NCI-H510A treated with DMSO at 0.1 percent for 48 hours (cell line): Measurements from ENCODE around the gene SORCS2.

ENCODE experiments used
- DNase-seq: peaks from one replicate; lab custom pipeline; 2025; lab: John Stamatoyannopoulos, UW

The SORCS2 gene

DNA sequence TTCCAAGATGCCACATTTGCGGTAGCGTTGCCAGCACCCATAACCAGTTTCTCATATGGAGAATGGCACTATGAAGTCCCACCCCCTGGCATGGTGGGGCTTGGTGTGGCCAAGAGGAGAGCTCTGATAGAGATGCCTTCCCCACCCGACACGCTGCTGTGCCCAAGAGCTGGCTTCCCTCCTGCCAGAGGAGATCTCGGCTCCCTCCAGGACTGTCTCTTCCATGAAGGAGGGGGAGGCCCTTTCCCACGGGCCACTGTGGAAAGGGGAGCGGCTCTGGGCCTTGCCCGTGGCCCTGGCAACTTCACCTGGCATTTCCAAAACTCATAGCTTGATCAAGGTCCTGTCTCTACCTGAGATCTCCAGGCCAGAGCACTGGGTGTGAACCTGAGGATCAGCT is 459.7 kb downstream of the SORCS2 start:
- no peak for DNase-seq

- no peak for DNase-seq
These were observed 460.1 kb downstream of the SORCS2 start for GRCh38 chr4:7652451-7652881.

GRCh38 chr4:7652906-7653305 is 460.6 kb downstream of the SORCS2 start:
- no peak for DNase-seq

DNA sequence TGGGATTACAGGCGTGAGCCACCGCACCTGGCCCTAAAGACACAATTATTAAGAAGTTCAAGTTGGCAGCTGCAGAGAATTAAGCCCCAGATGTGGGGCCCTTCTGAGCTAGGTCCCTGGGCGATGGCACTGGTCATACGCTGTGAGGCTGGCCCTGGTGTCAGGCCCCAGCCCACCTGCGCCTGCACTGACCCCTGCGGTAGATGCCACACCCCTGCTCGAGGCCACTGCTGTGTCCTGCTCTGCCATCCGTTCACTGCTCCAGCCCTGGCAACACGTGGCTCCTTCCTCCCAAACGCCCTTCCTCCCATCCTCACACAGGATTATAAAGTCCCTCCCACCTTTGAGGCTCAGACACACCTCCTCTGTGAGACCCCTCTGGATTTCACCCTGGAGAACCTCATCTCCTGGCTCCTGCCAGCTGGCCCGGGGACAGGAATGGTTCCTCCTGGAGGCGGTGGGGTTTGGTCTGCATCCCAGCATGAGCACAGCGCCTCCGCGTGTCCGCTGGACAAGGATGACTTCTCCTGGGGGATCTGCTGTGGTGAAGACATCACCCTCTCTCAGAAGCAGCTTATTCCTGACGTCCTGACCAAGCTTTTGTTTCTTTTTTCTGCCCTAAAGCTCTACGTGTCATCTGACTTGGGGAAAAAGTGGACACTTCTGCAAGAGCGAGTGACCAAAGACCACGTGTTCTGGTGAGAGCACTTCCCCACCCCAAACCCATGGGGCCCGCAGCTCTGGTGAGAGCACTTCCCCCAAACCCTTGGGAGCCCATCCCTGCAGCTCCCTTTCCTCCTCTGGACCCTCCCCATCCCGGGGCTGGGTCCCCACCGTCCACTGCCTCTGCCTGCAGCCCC is 461.4 kb downstream of the SORCS2 start:
- DNase-seq, result no peak

GRCh38 chr4:7654550-7655445 is 462.5 kb downstream of the SORCS2 start:
- no peak for DNase-seq

- no peak for DNase-seq
These were observed 463.3 kb downstream of the SORCS2 start for GRCh38 chr4:7655511-7656243.

DNA sequence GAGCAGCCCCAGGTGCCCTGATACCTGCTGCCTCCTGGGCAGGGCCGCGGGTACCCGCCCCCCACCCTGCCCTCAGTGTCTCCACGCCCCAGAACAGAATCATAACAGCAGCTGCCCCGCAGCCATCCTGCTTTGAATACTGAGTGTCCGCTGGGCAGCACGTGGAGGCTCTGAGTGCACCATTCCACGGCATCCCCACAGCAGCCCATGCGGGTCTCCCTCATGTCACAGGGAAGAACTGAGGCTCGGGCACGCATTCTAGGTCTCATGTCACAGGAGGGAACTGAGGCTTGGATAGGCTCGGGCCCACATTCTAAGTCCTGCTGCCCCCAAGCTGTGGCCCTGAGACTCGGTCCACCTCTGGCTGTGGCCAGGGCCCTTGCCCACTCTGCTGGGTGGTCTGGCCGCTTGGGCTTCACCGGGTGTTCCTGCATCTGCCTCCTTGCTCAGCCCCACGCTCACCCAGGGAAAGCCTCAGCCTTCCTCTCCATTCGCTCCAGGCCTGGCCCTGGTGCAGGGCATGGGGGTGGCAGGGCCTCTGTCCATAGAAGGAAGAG is 464.0 kb downstream of the SORCS2 start:
- no peak for DNase-seq

DNA sequence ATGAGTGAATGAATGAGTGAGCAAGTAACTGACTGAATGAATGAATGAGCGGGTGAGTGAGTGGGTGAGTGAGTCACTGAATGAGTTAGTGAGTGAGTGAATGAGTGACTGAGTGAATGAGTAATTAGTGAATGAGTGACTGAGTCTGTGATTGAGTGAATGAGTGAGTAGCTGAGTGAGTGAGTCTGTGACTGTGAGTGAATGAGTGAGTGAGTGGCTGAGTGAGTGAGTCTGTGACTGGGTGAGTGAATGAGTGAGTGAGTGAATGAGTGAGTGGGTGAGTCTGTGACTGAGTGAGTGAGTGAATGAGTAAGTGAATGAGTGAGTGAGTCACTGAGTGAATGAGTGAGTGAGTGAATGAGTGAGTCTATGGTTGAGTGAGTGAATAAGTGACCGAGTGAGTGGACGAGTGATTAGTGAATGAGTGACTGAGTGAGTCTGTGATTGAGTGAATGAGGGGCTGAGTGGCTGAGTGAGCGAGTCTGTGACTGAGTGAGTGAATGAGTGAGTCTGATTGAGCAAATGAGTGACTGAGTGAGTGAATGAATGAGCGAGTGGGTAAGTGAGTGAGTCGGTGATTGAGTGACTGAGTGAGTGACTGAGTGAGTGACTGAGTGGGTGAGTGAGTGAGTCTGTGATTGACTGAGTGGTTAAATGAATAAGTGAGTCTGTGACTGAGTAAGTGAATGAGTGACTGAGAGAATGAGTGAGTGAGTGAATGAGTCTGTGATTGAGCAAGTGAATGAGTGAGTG is 465.4 kb downstream of the SORCS2 start:
- DNase-seq, result no peak

- no peak for DNase-seq
These were observed 466.2 kb downstream of the SORCS2 start for GRCh38 chr4:7658341-7659204.

DNA sequence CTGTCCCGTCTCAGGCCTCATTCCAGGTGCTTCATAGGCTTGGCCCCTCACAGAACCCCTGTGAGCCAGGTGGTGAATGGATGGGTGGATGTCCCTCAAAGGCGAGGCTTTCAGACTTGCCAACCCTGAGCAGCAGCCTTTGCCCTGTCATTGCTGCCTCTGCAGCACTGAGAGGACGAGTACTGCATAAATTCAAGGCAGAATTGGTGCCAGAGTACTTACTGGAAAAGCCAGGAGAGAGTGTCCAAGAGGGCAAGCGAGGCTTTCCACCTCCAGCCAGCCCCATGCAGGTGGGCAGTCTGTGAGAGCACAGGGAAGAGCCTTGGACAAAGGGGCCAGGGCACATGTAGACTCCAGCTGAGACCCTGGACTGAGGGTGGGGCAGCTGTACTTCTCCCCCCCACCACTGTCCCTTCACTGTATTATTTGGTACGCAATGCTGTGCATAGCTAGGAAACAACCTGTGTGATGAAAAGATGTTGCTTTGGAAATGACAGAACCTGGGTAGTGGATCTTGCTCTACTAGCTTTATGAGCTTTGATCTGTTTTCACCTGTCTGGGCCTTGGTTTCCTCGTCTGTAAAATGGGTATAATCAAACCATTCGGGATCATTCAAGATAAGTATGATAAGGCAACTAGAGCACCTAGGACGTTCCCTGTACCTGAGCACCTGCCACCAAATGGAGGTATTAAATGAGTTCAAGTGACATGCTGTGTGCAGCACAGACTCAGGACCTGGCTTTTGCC is 467.3 kb downstream of the SORCS2 start:
- DNase-seq, result no peak

DNA sequence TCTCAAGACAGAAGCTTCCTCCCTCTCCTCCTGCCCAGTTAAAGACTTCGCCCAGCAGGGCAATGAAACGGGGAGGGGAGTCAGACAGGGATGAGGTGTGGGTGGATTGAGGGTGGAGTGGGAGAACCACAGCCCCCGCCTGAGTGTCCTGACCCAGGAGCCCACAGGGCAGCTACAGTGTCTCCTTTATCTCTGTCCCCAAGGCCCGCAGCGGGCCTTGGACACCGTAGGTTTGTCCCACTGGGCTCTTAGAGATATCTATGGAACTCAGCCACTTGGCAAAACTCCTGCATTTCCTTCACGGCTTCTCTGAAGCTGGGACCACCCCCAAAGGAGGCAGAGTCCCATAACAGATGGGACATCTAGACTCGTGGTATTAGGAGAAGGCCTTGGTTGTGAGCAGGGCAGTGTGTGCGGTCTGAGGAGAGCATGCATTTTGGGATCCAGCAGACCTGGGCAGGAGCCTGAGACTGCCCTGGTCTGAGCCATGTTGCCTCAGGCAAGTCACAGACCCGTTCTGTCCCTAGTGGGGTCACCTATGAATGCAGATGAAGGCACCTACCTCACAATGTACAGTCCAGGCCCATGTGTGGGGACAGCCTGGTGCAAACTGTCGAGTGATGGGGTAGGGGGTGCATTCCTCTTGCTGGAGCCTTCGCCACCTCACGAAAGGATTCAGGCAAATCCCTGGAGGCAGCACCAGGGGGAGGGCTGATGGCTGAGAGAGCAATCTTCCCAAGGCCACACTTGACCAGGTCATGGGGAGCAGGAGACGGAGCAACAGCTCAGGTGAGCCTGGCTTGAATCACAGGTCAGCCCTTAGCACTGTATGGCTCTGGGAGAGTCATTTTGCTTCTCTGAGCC is 468.1 kb downstream of the SORCS2 start:
- no peak for DNase-seq

GRCh38 chr4:7661066-7661748 is 468.9 kb downstream of the SORCS2 start:
- no peak for DNase-seq

GRCh38 chr4:7661846-7662506 is 469.6 kb downstream of the SORCS2 start:
- no peak for DNase-seq

GRCh38 chr4:7662507-7662846 is 470.1 kb downstream of the SORCS2 start:
- no peak for DNase-seq

GRCh38 chr4:7663075-7663541 is 470.8 kb downstream of the SORCS2 start:
- no peak for DNase-seq

GRCh38 chr4:7664106-7664505 is 471.8 kb downstream of the SORCS2 start:
- no peak for DNase-seq

DNA sequence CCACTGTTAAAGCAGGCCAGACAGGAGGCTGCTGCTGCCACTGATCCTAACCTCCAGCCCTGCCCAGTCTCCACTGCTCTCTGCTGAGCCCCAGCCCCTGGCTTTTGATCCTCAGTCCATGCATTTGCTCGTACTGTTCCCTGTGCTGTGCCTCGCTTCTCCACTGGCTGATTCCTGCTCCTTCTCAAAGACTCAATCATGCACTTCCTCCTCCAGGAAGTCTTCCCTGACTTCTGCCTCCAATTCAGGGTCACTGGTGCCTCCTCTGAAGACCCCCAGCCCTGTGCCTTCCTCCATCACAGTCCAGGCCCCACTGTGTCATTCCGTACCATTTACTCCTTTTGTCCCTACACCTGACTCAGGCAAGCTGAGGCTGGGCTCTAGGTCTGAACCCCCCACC is 473.0 kb downstream of the SORCS2 start:
- no peak for DNase-seq
